ENCODE results near the gene GPR78. TPM values are rescaled to one million over a fixed set of nuclear protein-coding genes. Genes with fewer than 3 reads are reported as not detected.

Gene GPR78
- total and polyA plus RNA-seq, 2 of the 13 experiments (the other 11 are each of a cell fraction or from before 2014, with no cell fraction given), result 0.01 to 0.07 TPM

DNA sequence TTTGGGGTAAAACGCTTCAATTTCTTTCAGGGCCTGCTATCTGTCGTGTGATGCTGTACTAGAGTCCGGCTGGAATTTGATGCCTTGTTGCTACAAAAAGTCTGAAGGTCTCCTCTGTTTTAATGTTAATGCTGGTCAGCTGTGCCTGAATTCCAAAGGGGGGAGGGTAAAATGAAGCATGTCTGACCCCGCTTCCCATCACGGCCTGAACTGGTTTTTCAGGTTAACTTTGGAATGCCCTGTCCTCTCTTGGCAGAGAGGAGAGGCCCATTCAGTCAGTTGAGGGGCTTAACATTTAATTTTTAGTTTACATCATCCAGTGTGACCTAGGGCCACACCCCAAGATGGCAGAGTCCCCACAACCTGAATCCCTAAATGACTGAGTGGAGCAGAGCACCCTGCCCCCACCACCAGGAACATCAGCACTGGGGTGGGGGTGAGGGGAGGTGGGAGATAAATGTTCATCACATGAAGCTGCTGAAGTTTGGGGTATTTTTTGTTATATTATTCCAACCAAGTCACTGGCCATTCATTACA is 47.9 kb upstream of the GPR78 start:
- Histone ChIP-seq H3K27me3 (ENCODE audit: control insufficient read depth in 1 of 2, insufficient read depth in 2 of 2, low read length in 2 of 2) (peaks cover 0 to 7% of the 10 kb centered on the region in 2 experiments; a peak in 1 of 5 replicates), H3K4me3 (replicated peaks in 1 of 3; ENCODE audit: insufficient read depth in 1 of 3, low read depth in 2 of 3, low read length in 3 of 3) (no peak overlapping the region), H3K4me2 (ENCODE audit: low read depth, low read length) (no peak overlapping the region), H3K79me2 (ENCODE audit: insufficient read depth, low read length) (no peaks in the 10 kb centered on the region), H4K20me1 (ENCODE audit: insufficient read depth, low read length) (no peaks in the 10 kb centered on the region), H2AFZ (ENCODE audit: low read length) (no peak overlapping the region), H3K4me1 (ENCODE audit: insufficient read depth, low read length) (no peaks in the 10 kb centered on the region), H3K27ac (ENCODE audit: extremely low read length, insufficient read depth, low read length) (no peak overlapping the region), H3K9ac (ENCODE audit: insufficient read depth, low read depth, low read length) (no peak overlapping the region), H3K9me3 (ENCODE audit: low read length) (no peaks in the 10 kb centered on the region), H3K36me3 (replicated peaks in 1 of 2; ENCODE audit: control insufficient read depth in 1 of 2, insufficient read depth in 2 of 2, low read length in 2 of 2) (no peaks in the 10 kb centered on the region)
- no TSS peak for BruUV-seq (replicated peaks)
- CTCF ChIA-PET (ENCODE audit: low intra/inter-chr PET ratio, low total read pairs), result no interaction called here
- FAIRE-seq (no peak), DNase-seq (ENCODE audit: low spot score) (no peak), ATAC-seq (no peak)
- 28% methylated on average over 5 of the region's 5 CpGs for WGBS (ENCODE audit: low lambda C conversion rate)
- TF ChIP-seq ATF1 (CRISPR knock-in tag; IDR thresholded peaks at IDR 0.05), result no peak
- TF ChIP-seq, protein P1, sequence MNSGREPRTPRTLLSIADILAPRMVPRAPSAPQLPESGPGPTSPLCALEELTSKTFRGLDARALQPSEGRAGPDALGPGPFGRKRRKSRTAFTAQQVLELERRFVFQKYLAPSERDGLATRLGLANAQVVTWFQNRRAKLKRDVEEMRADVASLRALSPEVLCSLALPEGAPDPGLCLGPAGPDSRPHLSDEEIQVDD (CRISPR knock-in tag; IDR thresholded peaks at IDR 0.05; ENCODE audit: borderline replicate concordance), result no peak
- TF ChIP-seq ZNF143 (CRISPR knock-in tag; IDR thresholded peaks at IDR 0.05), result no peak
- TF ChIP-seq ZNF839 (CRISPR knock-in tag; IDR thresholded peaks at IDR 0.05; ENCODE audit: borderline replicate concordance), result no peak
- TF ChIP-seq SYNCRIP (IDR thresholded peaks at IDR 0.05; ENCODE audit: insufficient read depth, low read depth, low read length), result no peak
- TF ChIP-seq ZNF235 (CRISPR knock-in tag; IDR thresholded peaks at IDR 0.05; ENCODE audit: borderline replicate concordance), result no peak
- TF ChIP-seq FOXK2 (IDR thresholded peaks at IDR 0.05), result no peak
- TF ChIP-seq, protein P2, sequence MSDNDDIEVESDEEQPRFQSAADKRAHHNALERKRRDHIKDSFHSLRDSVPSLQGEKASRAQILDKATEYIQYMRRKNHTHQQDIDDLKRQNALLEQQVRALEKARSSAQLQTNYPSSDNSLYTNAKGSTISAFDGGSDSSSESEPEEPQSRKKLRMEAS (IDR thresholded peaks at IDR 0.05), result no peak
- no peak for TF ChIP-seq ZBTB7A (CRISPR knock-in tag; IDR thresholded peaks at IDR 0.05)
- TF ChIP-seq KLF11 (CRISPR knock-in tag; IDR thresholded peaks at IDR 0.05), result no peak
- TF ChIP-seq, protein P3, sequence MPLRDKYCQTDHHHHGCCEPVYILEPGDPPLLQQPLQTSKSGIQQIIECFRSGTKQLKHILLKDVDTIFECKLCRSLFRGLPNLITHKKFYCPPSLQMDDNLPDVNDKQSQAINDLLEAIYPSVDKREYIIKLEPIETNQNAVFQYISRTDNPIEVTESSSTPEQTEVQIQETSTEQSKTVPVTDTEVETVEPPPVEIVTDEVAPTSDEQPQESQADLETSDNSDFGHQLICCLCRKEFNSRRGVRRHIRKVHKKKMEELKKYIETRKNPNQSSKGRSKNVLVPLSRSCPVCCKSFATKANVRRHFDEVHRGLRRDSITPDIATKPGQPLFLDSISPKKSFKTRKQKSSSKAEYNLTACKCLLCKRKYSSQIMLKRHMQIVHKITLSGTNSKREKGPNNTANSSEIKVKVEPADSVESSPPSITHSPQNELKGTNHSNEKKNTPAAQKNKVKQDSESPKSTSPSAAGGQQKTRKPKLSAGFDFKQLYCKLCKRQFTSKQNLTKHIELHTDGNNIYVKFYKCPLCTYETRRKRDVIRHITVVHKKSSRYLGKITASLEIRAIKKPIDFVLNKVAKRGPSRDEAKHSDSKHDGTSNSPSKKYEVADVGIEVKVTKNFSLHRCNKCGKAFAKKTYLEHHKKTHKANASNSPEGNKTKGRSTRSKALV (CRISPR knock-in tag; IDR thresholded peaks at IDR 0.05), result no peak
- no peak for TF ChIP-seq ZNF121 (CRISPR knock-in tag; IDR thresholded peaks at IDR 0.05)
- TF ChIP-seq RFXAP (CRISPR knock-in tag; IDR thresholded peaks at IDR 0.05; ENCODE audit: borderline replicate concordance), result no peak
- no peak for TF ChIP-seq ZSCAN9 (CRISPR knock-in tag; IDR thresholded peaks at IDR 0.05; ENCODE audit: borderline replicate concordance)
- TF ChIP-seq IKZF1 (IDR thresholded peaks at IDR 0.05), result no peak
- TF ChIP-seq, protein P4, sequence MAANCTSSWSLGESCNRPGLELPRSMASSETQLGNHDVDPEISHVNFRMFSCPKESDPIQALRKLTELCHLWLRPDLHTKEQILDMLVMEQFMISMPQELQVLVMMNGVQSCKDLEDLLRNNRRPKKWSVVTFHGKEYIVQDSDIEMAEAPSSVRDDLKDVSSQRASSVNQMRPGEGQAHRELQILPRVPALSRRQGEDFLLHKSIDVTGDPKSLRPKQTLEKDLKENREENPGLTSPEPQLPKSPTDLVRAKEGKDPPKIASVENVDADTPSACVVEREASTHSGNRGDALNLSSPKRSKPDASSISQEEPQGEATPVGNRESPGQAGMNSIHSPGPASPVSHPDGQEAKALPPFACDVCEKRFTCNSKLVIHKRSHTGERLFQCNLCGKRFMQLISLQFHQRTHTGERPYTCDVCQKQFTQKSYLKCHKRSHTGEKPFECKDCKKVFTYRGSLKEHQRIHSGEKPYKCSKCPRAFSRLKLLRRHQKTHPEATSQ (CRISPR knock-in tag; IDR thresholded peaks at IDR 0.05; ENCODE audit: borderline replicate concordance), result no peak
- TF ChIP-seq HNRNPL (IDR thresholded peaks at IDR 0.05; ENCODE audit: low read depth, low read length), result no peak
- in situ Hi-C loops (cut with HindIII; ENCODE audit: extremely low pct_ligation_motif_present, low pct_unique_long_range_greater_than_20kb) (no loop called here), intact Hi-C loops (cut with micrococcal nuclease; ENCODE audit: unreplicated experiment) (no loop called here)
- POLR2A ChIA-PET, result no interaction called here
